GM21360 (cell line): ENCODE measurements around the gene LANCL1.

Experiments
- ATAC-seq: cut with Tn5 transposase; IDR thresholded peaks from one replicate; pipeline ENCODE4 v1.9.1; 2021; ENCODE audit warnings: mild to moderate bottlenecking, moderate library complexity; ENCODE audit not compliant: unreplicated experiment

The LANCL1 gene, protein sequence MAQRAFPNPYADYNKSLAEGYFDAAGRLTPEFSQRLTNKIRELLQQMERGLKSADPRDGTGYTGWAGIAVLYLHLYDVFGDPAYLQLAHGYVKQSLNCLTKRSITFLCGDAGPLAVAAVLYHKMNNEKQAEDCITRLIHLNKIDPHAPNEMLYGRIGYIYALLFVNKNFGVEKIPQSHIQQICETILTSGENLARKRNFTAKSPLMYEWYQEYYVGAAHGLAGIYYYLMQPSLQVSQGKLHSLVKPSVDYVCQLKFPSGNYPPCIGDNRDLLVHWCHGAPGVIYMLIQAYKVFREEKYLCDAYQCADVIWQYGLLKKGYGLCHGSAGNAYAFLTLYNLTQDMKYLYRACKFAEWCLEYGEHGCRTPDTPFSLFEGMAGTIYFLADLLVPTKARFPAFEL

DNA sequence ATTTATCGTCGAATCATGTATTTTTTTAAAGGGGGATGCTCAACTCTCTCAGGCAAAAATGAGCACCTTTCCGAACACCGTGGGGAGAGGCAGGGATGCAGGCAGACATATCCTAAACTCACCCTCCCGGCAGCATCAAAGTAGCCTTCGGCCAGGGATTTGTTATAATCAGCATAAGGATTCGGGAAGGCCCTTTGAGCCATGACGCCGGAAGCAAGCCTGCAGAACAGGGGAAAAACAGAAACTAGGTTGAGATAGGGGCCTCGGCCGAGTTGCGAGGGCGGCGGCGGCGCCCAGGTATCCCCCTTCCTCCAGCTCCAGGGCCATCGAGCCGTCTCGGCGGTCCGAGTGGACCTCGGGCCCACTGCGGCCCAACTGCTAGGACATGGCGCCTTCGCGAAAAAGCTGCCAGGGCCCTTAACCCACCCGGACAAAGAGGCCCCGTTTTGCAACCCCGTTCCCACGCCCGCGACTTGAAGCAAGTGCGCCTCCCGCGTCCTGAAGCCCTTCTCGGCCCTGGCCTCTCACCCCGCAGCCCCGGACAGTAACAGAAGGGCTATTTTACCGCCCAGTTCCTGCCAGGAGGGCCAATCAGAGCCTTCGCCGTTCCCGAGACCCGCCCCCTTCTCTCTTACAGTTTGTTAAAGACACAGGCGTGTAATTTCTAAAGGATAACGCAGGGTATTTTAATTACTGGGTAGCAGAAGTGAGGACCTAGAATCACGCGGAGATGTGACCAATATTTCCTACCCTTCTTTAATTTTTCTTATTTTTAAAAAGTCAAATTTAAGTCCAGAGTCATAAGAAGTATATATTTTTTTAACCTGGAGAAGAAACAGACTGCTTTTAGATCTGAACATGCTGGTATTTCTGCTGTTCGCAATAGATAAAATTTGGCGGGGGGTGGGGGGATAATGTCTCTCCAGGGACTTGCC is at the start of gene LANCL1:
Gene LANCL1 (minus strand): TSS at position 566 of the 935 bp plus-strand sequence. CDS start 363 bp downstream, at position 203.
- ATAC-seq, result peak; percentile 100

DNA sequence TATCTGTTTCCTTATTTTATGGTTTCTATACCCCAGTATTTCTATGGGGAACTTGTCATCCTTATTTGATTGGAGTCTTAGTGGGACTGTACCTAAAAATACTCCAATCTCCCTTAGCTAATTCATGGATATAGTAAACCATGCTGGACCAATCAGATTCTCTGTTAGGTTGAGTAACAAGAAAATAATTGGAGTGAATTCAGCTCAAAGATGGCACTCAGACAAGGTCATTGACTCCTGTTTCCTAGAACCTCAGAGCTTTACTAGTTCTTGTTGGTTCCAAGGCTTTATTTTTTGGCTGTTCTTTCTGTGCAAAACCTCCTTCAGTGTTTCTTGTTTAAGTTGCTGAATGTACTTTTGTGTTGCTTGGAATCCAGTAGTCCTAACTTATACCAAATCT is 48.0 kb upstream of the LANCL1 start:
- ATAC-seq, result no peak

DNA sequence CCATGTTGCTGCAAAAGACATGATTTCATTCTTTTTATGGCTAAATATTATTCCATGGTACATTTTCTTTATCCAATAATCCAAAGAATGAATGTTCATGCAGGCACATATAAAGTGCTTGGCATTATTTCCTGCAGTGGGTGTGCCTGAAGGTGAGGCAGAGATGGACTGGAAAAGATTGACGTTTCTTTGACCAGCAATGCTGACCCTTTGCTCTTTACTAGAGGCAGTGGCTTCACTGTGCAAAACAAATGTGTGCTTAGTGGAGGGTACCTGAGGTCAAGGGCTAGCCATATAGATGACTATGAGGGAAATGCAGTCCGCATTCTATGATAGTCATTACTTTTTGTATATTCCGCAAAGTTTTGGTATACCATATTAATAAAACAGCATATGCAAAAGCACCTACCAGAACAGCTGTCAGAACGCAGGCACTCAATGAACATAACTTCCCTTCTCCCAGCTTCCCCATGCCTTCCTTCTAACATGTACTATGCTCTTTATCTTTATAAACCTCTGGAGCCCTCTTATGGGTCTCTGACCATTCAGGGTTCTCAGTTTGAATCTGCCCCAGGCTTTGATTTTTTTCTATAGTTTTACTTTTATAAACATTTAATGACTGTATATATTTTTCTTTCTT is 47.2 kb upstream of the LANCL1 start:
- ATAC-seq, result no peak

GRCh38 chr2:210522399-210522798 is 45.8 kb upstream of the LANCL1 start:
- ATAC-seq, result no peak

- no peak for ATAC-seq
Observed at GRCh38 chr2:210519594-210519993, 43.0 kb upstream of the LANCL1 start.

- no peak for ATAC-seq
Observed at GRCh38 chr2:210517264-210517663, 40.7 kb upstream of the LANCL1 start.

DNA sequence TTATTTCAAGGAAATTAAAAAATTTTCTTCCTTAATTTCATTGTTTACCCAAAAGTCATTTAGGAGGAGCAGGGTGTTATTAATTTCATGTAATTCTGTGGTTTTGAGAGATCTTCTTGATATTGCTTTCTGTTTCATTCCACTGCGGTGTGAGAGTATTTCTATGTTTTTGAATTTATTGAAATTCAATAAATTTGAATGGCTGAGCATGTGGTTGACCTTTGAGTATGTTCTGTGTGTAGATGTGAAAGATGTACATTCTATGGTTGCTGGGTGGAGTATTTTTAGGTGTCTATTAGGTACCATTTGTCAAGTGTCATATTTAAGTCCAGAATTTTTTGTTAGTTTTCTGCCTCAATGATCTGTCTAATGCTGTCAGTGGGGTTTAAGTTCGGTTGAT is 39.4 kb upstream of the LANCL1 start:
- no peak for ATAC-seq

- ATAC-seq, result no peak
Observed at GRCh38 chr2:210503725-210504191, 27.2 kb upstream of the LANCL1 start.

GRCh38 chr2:210503001-210503623 is 26.6 kb upstream of the LANCL1 start:
- peak; percentile 87 for ATAC-seq

- ATAC-seq, result peak; percentile 78
Observed at GRCh38 chr2:210496512-210496911, 20.0 kb upstream of the LANCL1 start.

GRCh38 chr2:210493528-210493927 is 17.0 kb upstream of the LANCL1 start:
- no peak for ATAC-seq

GRCh38 chr2:210481601-210482175 is 5.1 kb upstream of the LANCL1 start:
- ATAC-seq, result no peak

DNA sequence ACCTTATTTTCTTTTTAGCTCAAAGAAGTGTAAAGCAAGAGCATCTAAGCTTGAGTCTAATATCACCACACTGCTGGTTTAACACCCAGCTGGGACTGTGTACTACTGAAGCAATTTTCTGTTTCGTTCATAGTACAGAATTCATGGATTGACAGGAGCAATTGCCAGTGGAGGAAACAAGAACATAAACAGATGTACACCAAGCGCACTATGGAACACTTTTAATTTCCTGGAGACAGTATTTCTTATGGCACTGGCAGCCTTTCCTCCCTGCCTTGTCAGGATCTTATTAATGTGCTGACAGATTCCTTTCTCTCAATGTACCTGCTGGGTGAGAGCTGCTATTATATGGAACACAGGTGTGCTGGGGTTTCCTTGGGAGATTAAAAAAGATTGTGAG is 4.2 kb upstream of the LANCL1 start:
- no peak for ATAC-seq

- no peak for ATAC-seq
Observed at GRCh38 chr2:210480079-210480478, 3.5 kb upstream of the LANCL1 start.

GRCh38 chr2:210478661-210479060 is 2.1 kb upstream of the LANCL1 start:
- no peak for ATAC-seq

DNA sequence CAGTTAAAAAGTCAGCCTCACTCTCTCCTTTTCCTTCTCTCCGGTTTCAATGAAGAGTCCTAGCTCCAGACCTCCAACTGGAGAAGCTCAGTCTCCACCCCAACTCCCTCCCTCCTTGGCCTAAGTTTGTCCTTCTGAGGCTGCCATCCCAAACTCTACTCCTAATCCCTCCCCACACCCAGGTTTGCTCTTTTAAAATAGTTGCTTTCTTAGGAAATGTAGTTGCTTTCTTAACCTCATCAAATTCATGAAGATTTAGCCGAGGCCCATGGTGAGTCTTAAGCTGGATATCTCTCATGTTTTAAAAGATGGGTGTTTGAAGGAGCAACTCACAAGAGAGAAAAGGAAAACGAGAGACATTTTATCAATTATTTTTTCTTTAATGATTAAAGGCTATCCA is 937 bp upstream of the LANCL1 start:
- ATAC-seq, result no peak

- ATAC-seq, result no peak
Observed at GRCh38 chr2:210475706-210476105, 853 bp downstream of the LANCL1 start.

DNA sequence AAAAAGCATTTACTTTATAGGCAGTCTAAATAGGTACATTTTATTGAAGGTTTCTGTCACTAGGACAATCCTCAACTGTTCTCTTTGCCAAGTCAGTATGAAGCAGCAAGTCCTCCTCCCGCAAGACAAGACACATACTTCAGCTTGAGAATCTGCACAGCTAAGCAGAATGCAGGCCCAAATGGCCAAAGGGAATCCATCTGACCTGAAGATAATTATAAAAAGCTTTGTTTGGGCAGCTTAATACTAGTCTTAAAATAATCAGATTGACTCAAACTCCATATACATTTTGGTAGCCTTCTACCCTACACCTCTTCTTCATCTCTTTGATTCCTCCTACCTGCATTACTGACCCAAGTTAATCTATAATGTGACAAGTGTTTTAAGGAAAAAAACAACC is 1.8 kb downstream of the LANCL1 start:
- ATAC-seq, result no peak

DNA sequence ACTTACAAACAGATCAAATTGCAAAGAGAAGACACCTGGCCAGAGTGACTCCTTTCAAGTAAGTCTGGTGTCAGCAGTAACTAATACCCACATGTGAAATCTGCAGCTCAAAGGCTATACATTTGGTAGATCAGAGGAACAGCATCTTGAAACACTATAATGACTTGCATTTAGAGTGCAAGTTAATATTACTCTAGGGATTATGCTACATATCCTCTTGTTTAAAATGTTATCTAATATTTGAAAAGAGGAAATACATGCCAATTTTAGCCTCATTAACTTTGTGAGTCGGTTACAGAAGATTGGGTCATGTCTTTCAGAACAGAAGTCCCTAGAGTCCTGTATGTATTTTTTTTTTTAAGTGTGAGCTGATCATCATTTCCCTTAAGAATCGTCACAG is 15.2 kb downstream of the LANCL1 start:
- ATAC-seq, result no peak
